Mucosa of stomach (tissue), 1 donor: Measurements from ENCODE around the gene FMN2.
"Not testable (repeated sequence)": the region's sequence is repeated elsewhere in the genome, so short reads cannot be mapped to it uniquely, and the experiment has no call there.

Experiments
- H3K27me3 ChIP-seq: one replicate; pipeline ENCODE4 v1.7.0; 2013; ENCODE audit warnings: mild to moderate bottlenecking, low read length; ENCODE audit not compliant: control insufficient read depth, insufficient read depth
- H3K36me3 ChIP-seq: one replicate; pipeline ENCODE4 v1.7.0; 2013; ENCODE audit warnings: low read length; ENCODE audit not compliant: control insufficient read depth, insufficient read depth
- H3K4me1 ChIP-seq: one replicate; pipeline ENCODE4 v1.7.0; 2013; ENCODE audit warnings: mild to moderate bottlenecking, low read length; ENCODE audit not compliant: control insufficient read depth, insufficient read depth
- H3K4me3 ChIP-seq: one replicate; pipeline ENCODE4 v1.7.0; 2013; ENCODE audit warnings: low read length
- H3K9ac ChIP-seq: one replicate; pipeline ENCODE4 v1.7.0; 2013; ENCODE audit warnings: mild to moderate bottlenecking, low read length, moderate library complexity
- H3K9me3 ChIP-seq: one replicate; pipeline ENCODE4 v1.7.0; 2013; ENCODE audit warnings: mild to moderate bottlenecking, low read length, moderate library complexity; ENCODE audit not compliant: control insufficient read depth
- donor health status: Pancreatic carcinoma.

Gene FMN2

DNA sequence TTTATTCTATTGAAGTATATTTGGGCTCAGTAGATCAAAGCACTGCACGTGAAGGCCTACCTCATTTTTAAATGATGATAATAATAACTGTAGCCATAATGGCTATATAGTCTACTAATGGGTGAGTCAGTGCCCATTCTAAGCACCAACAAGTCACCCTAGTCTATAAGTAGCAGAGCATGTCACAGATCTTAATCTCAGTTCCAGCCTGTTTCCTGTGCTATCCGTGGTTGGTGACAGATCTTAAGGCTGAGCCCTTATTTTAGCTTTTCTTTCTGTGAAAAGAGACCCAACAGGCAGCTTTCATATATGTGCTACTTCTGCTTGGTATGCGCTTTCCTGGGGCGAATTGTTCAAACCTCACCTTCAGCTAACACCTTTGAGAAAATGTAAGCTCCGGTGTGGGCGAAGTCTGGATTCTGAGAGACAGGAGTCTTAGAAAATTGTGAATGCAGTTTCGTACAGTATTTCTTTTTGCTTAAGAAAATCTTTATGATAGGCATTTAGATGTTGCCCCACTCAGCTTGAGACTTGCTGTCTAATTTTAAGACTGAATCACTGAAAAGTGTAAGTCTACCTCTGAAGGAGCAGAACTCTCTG, 59.6 kb downstream of the FMN2 start:
- H3K9me3 ChIP-seq, result no peaks in the 10 kb centered on the region
- no peak overlapping the region for H3K9ac ChIP-seq
- H3K4me1 ChIP-seq, result no peaks in the 10 kb centered on the region
- no peaks in the 10 kb centered on the region for H3K36me3 ChIP-seq
- no peak overlapping the region for H3K4me3 ChIP-seq
- H3K27me3 ChIP-seq, result no peaks in the 10 kb centered on the region

GRCh38 chr1:240152611-240153297, 61.1 kb downstream of the FMN2 start:
- Histone ChIP-seq H3K27me3 (no peaks in the 10 kb centered on the region), H3K36me3 (no peaks in the 10 kb centered on the region), H3K9me3 (no peaks in the 10 kb centered on the region), H3K4me3 (no peak overlapping the region), H3K9ac (no peak overlapping the region), H3K4me1 (no peaks in the 10 kb centered on the region)

DNA sequence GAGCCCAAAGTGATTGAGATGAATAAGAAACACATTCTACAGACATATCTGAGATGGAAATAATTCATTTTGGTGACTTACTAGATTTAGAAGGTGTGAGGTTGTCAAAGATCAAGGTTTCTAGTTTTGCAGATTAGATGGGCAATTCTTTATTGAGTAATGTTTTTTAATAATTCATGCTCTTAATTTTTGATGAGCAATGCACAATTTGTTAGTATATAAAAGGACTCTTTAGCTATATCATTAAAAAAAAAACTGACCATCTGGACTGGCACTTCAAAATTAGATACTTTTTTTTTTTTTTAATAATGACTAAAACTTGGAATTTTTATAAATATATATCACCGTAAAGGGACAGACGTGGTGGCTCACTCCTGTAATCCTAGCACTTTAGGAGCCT, 63.9 kb downstream of the FMN2 start:
- H3K4me3 ChIP-seq, result no peak overlapping the region
- H3K36me3 ChIP-seq, result no peaks in the 10 kb centered on the region
- H3K27me3 ChIP-seq, result no peaks in the 10 kb centered on the region

DNA sequence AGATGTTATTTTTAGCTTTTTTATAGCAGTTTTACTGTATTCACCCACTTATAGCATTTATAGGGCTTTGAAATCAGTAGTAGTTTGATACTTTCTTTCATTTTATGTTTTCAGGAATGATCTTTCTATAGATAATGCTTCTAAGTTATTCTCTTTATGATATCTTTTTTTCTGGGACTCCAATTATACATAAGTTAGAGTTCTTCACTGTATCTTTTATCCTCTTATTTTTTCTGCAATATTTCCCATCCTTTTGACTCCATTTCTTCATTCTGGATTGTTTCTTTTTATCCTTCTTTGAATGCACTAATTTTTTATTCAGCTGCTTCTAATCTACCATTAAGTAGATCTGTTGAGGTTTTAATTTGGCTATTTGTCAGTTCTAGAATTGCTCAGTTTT, 73.1 kb downstream of the FMN2 start:
- Histone ChIP-seq H3K27me3 (no peaks in the 10 kb centered on the region), H3K4me3 (no peak overlapping the region), H3K4me1 (no peaks in the 10 kb centered on the region), H3K36me3 (no peaks in the 10 kb centered on the region), H3K9ac (no peak overlapping the region), H3K9me3 (no peaks in the 10 kb centered on the region)

More for the DNA sequence above, 63.9 kb downstream of the FMN2 start:
- Histone ChIP-seq H3K4me1 (no peaks in the 10 kb centered on the region), H3K9me3 (no peaks in the 10 kb centered on the region), H3K9ac (no peak overlapping the region)

DNA sequence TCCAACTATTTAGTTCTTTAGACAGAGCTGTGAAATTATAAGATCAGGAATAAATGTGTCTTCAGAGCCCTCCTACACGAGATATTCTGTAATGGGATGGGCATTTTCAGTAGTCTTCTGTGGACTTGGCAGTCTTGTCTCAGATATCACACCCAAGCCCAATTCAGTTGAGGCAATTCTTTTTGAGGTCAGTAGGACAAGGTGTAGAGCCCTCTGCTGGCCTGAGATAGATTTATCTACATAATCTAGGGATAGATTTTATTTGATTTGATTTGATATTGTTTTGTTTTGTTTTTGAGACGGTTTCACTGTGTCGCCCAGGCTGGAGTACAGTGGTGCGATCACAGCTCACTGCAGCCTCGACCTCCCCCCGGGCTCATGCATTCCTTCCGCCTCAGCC, 77.5 kb downstream of the FMN2 start:
- Histone ChIP-seq H3K27me3 (no peaks in the 10 kb centered on the region), H3K4me3 (no peak overlapping the region), H3K9ac (no peak overlapping the region), H3K36me3 (no peaks in the 10 kb centered on the region), H3K4me1 (no peaks in the 10 kb centered on the region), H3K9me3 (no peaks in the 10 kb centered on the region)

- no peaks in the 10 kb centered on the region for H3K4me1 ChIP-seq
- no peaks in the 10 kb centered on the region for H3K9me3 ChIP-seq
- H3K36me3 ChIP-seq, result no peaks in the 10 kb centered on the region
- no peaks in the 10 kb centered on the region for H3K27me3 ChIP-seq
- H3K9ac ChIP-seq, result no peak overlapping the region
- no peak overlapping the region for H3K4me3 ChIP-seq
Observed at GRCh38 chr1:240170266-240170665, 78.6 kb downstream of the FMN2 start.

- H3K4me1 ChIP-seq, result no peaks in the 10 kb centered on the region
Observed at GRCh38 chr1:240170806-240171205, 79.1 kb downstream of the FMN2 start.

DNA sequence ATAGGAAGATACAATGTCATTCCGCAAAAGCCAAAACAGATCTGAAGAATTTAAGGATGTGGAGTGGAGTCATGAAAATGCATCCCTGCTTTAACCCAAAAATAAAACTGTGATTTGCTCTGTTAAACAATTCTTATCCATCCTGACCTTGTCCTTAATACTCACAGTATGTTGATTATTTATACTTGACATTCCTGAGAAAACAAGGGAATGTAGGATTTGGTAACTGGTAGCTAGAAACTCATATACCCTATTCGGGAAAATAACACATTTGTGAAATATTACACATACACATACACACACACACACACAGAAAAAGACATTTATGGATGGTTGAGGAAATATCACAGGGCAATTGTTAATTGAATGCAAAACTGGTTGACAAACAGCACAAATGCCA, 80.2 kb downstream of the FMN2 start:
- Histone ChIP-seq H3K27me3 (no peaks in the 10 kb centered on the region), H3K36me3 (no peaks in the 10 kb centered on the region), H3K9me3 (no peaks in the 10 kb centered on the region), H3K4me1 (no peaks in the 10 kb centered on the region), H3K9ac (no peak overlapping the region), H3K4me3 (no peak overlapping the region)

More at GRCh38 chr1:240170806-240171205, 79.1 kb downstream of the FMN2 start:
- Histone ChIP-seq H3K36me3 (no peaks in the 10 kb centered on the region), H3K9me3 (no peaks in the 10 kb centered on the region), H3K9ac (no peak overlapping the region), H3K4me3 (no peak overlapping the region), H3K27me3 (no peaks in the 10 kb centered on the region)

GRCh38 chr1:240173836-240174235, 82.2 kb downstream of the FMN2 start:
- H3K4me1 ChIP-seq, result no peaks in the 10 kb centered on the region
- no peaks in the 10 kb centered on the region for H3K36me3 ChIP-seq
- no peak overlapping the region for H3K9ac ChIP-seq
- H3K4me3 ChIP-seq, result no peak overlapping the region
- H3K9me3 ChIP-seq, result no peaks in the 10 kb centered on the region
- no peaks in the 10 kb centered on the region for H3K27me3 ChIP-seq

GRCh38 chr1:240174734-240175133, 83.1 kb downstream of the FMN2 start:
- H3K27me3 ChIP-seq, result no peaks in the 10 kb centered on the region
- no peaks in the 10 kb centered on the region for H3K36me3 ChIP-seq
- H3K4me1 ChIP-seq, result no peaks in the 10 kb centered on the region
- H3K4me3 ChIP-seq, result no peak overlapping the region
- H3K9ac ChIP-seq, result no peak overlapping the region
- H3K9me3 ChIP-seq, result no peaks in the 10 kb centered on the region

- no peak overlapping the region for H3K9ac ChIP-seq
- H3K4me3 ChIP-seq, result no peak overlapping the region
- no peaks in the 10 kb centered on the region for H3K36me3 ChIP-seq
- no peaks in the 10 kb centered on the region for H3K27me3 ChIP-seq
- H3K4me1 ChIP-seq, result no peaks in the 10 kb centered on the region
- H3K9me3 ChIP-seq, result no peaks in the 10 kb centered on the region
Observed at GRCh38 chr1:240178366-240178765, 86.7 kb downstream of the FMN2 start.

GRCh38 chr1:240184682-240185081, 93.0 kb downstream of the FMN2 start:
- H3K9me3 ChIP-seq, H3K4me1 ChIP-seq, H3K9ac ChIP-seq, H3K4me3 ChIP-seq, H3K36me3 ChIP-seq, H3K27me3 ChIP-seq: not testable (repeated sequence)
